GM23338 (cell line): Measurements from ENCODE around the gene ACOX1.

Experiments used
- CREB1 ChIP-seq: fragments of 250-450 bp; sonication (Bioruptor Pico); IDR thresholded peaks from 2 replicates; pipeline ENCODE4 v1.5.0; 2020; ENCODE audit warnings: low read depth, mild to moderate bottlenecking, moderate library complexity
- EZH2 ChIP-seq: fragments of 200-600 bp; sonication (generic); IDR thresholded peaks from one replicate; pipeline ENCODE4 v1.8.0; 2017; ENCODE audit warnings: antibody characterized with exemption, mild to moderate bottlenecking, low read depth; ENCODE audit not compliant: unreplicated experiment
- POLR2AphosphoS5 ChIP-seq: IDR thresholded peaks from 2 replicates; pipeline ENCODE4 v1.6.1; 2016; ENCODE audit warnings: antibody characterized with exemption, low read depth
- TF ChIP-seq, protein P1 (sequence below), 2 experiments: fragments of 200-600 bp in 1 of 2; sonication (generic) in 1 of 2; conservative IDR thresholded peaks; 2 replicates each; pipeline versions ENCODE4 v1.5.1 to v1.6.1; 2016 to 2017; ENCODE audit warnings: antibody characterized with exemption in 2 of 2, low read depth in 2 of 2, mild to moderate bottlenecking in 2 of 2, moderate library complexity in 1 of 2
- TF ChIP-seq, protein P2 (sequence below): IDR thresholded peaks from one replicate; pipeline ENCODE4 v1.6.1; 2018; ENCODE audit warnings: antibody characterized with exemption; ENCODE audit not compliant: unreplicated experiment
- TF ChIP-seq, protein P3 (sequence below): fragments of 250-450 bp; sonication (Bioruptor Pico); IDR thresholded peaks from 2 replicates; pipeline ENCODE4 v1.5.0; 2020; ENCODE audit warnings: mild to moderate bottlenecking, moderate library complexity

DNA sequence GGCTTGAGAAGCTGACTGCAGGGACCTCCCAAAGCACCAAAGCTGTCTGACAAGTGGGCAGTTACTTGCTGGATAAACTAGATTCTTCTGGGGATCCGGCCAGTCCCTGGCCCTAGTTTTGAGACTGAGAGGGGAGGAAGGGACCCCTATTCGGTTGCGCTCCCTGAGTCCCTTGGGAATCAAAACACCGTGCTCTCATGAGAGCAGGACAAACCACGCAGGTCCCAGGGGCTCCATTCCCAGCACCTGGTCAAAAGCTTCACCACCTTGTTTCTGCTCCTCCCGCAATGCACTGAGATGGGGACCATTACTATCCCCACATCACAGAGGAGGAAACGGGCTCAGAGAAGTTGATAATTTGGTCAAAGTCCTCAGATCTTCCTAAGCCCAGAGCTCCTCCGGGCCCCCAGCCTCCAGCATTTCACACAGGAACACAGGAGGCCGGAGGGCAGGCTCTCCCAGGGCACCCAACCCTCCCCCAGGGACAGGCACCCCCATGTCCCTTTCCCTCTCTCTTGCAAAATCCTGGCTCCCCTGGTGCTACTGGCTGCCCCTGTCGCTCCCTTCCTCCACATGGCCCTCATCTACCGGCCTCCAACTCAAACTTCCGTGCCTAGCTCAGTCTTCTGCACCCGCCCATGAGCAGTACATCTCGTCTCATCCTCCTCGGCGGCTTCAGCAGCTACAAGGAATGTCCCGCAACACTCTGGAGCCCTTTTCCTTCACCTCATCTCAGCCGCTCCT, 85.5 kb downstream of the ACOX1 start:
- TF ChIP-seq, protein P1, sequence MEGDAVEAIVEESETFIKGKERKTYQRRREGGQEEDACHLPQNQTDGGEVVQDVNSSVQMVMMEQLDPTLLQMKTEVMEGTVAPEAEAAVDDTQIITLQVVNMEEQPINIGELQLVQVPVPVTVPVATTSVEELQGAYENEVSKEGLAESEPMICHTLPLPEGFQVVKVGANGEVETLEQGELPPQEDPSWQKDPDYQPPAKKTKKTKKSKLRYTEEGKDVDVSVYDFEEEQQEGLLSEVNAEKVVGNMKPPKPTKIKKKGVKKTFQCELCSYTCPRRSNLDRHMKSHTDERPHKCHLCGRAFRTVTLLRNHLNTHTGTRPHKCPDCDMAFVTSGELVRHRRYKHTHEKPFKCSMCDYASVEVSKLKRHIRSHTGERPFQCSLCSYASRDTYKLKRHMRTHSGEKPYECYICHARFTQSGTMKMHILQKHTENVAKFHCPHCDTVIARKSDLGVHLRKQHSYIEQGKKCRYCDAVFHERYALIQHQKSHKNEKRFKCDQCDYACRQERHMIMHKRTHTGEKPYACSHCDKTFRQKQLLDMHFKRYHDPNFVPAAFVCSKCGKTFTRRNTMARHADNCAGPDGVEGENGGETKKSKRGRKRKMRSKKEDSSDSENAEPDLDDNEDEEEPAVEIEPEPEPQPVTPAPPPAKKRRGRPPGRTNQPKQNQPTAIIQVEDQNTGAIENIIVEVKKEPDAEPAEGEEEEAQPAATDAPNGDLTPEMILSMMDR (conservative IDR thresholded peaks at IDR 0.05; ENCODE audit: low read depth in 2 of 2), result no peak
- TF ChIP-seq EZH2, result no peak
- TF ChIP-seq POLR2AphosphoS5, result no peak
- TF ChIP-seq, protein P2, sequence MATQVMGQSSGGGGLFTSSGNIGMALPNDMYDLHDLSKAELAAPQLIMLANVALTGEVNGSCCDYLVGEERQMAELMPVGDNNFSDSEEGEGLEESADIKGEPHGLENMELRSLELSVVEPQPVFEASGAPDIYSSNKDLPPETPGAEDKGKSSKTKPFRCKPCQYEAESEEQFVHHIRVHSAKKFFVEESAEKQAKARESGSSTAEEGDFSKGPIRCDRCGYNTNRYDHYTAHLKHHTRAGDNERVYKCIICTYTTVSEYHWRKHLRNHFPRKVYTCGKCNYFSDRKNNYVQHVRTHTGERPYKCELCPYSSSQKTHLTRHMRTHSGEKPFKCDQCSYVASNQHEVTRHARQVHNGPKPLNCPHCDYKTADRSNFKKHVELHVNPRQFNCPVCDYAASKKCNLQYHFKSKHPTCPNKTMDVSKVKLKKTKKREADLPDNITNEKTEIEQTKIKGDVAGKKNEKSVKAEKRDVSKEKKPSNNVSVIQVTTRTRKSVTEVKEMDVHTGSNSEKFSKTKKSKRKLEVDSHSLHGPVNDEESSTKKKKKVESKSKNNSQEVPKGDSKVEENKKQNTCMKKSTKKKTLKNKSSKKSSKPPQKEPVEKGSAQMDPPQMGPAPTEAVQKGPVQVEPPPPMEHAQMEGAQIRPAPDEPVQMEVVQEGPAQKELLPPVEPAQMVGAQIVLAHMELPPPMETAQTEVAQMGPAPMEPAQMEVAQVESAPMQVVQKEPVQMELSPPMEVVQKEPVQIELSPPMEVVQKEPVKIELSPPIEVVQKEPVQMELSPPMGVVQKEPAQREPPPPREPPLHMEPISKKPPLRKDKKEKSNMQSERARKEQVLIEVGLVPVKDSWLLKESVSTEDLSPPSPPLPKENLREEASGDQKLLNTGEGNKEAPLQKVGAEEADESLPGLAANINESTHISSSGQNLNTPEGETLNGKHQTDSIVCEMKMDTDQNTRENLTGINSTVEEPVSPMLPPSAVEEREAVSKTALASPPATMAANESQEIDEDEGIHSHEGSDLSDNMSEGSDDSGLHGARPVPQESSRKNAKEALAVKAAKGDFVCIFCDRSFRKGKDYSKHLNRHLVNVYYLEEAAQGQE, result no peak
- TF ChIP-seq CREB1, result no peak
- TF ChIP-seq, protein P3, sequence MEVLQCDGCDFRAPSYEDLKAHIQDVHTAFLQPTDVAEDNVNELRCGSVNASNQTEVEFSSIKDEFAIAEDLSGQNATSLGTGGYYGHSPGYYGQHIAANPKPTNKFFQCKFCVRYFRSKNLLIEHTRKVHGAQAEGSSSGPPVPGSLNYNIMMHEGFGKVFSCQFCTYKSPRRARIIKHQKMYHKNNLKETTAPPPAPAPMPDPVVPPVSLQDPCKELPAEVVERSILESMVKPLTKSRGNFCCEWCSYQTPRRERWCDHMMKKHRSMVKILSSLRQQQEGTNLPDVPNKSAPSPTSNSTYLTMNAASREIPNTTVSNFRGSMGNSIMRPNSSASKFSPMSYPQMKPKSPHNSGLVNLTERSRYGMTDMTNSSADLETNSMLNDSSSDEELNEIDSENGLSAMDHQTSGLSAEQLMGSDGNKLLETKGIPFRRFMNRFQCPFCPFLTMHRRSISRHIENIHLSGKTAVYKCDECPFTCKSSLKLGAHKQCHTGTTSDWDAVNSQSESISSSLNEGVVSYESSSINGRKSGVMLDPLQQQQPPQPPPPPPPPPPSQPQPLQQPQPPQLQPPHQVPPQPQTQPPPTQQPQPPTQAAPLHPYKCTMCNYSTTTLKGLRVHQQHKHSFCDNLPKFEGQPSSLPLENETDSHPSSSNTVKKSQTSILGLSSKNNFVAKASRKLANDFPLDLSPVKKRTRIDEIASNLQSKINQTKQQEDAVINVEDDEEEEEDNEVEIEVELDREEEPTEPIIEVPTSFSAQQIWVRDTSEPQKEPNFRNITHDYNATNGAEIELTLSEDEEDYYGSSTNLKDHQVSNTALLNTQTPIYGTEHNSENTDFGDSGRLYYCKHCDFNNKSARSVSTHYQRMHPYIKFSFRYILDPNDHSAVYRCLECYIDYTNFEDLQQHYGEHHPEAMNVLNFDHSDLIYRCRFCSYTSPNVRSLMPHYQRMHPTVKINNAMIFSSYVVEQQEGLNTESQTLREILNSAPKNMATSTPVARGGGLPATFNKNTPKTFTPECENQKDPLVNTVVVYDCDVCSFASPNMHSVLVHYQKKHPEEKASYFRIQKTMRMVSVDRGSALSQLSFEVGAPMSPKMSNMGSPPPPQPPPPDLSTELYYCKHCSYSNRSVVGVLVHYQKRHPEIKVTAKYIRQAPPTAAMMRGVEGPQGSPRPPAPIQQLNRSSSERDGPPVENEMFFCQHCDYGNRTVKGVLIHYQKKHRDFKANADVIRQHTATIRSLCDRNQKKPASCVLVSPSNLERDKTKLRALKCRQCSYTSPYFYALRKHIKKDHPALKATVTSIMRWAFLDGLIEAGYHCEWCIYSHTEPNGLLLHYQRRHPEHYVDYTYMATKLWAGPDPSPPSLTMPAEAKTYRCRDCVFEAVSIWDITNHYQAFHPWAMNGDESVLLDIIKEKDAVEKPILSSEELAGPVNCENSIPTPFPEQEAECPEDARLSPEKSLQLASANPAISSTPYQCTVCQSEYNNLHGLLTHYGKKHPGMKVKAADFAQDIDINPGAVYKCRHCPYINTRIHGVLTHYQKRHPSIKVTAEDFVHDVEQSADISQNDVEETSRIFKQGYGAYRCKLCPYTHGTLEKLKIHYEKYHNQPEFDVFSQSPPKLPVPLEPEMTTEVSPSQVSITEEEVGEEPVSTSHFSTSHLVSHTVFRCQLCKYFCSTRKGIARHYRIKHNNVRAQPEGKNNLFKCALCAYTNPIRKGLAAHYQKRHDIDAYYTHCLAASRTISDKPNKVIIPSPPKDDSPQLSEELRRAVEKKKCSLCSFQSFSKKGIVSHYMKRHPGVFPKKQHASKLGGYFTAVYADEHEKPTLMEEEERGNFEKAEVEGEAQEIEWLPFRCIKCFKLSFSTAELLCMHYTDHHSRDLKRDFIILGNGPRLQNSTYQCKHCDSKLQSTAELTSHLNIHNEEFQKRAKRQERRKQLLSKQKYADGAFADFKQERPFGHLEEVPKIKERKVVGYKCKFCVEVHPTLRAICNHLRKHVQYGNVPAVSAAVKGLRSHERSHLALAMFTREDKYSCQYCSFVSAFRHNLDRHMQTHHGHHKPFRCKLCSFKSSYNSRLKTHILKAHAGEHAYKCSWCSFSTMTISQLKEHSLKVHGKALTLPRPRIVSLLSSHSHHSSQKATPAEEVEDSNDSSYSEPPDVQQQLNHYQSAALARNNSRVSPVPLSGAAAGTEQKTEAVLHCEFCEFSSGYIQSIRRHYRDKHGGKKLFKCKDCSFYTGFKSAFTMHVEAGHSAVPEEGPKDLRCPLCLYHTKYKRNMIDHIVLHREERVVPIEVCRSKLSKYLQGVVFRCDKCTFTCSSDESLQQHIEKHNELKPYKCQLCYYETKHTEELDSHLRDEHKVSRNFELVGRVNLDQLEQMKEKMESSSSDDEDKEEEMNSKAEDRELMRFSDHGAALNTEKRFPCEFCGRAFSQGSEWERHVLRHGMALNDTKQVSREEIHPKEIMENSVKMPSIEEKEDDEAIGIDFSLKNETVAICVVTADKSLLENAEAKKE (CRISPR knock-in tag), result no peak
